ENCODE measurements around the gene TXN2.

Gene TXN2

GRCh38 chr22:36469094-36469710 is 12.2 kb downstream of the TXN2 start:
- no peak for TF ChIP-seq CTCF (IDR thresholded peaks at IDR 0.05; ENCODE audit: low read depth, low read length)
- H3K4me3 ChIP-seq (ENCODE audit: low read depth, low read length): no peak overlapping the region

DNA sequence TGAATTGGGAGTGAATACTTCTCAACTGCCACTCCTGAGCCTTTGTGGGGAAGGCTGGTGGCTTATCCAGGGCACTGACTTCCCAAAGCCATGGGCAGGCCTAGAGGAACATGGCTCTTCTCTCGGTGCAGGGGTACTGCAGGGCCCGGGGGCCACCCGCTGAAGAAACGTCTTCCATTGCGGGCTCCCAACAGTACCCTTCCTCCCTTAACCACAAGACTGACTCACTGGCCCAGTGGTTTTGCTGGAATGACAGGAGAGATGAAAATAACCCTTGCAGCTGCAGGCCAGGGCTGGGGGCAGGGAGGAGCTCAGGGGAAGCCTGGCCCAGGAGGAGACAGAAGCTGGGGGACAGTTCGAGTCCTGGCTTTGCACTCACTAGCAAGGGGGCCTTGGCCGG is 13.5 kb downstream of the TXN2 start:
- H3K4me3 ChIP-seq (ENCODE audit: low read depth, low read length): peak overlapping the region; percentile 27; the same call in 1 of the 2 replicates
- no peak for TF ChIP-seq CTCF (IDR thresholded peaks at IDR 0.05; ENCODE audit: low read depth, low read length)

DNA sequence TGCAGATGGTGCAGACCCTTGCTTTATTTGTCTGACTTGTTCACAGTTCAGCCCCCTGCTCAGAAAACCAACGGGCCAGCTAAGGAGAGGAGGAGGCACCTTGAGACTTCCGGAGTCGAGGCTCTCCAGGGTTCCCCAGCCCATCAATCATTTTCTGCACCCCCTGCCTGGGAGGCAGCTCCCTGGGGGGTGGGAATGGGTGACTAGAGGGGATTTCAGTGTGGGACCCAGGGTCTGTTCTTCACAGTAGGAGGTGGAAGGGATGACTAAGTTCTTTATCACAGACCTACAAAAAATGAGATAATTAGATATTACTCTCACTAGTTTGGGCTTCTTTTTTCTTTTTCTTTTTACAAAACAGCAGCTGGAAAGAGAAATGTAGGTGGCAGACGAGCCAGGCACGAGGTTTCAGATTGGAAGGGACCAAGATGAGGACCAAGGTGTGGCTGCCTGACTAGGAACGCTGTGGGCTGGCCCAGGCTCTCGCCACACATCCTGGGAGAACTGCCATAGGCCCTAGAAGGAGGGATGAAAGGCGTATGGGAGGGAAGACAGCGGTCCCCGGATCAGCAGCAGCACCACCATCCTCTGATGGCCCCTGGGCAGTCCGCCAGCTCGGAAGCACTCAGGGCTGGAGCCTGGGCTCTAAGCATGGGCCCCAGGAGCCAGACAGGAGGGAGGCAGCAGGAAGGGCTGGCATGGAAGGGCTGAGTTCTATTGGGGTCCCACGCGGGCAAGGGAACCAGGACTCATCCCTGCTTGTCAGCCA is 14.2 kb downstream of the TXN2 start:
- TF ChIP-seq CTCF (IDR thresholded peaks at IDR 0.05; ENCODE audit: low read depth, low read length): no peak
- peak overlapping the region; percentile 27; the same call in 1 of the 2 replicates for H3K4me3 ChIP-seq (ENCODE audit: low read depth, low read length)

GRCh38 chr22:36466258-36466657 is 15.2 kb downstream of the TXN2 start:
- no peak for TF ChIP-seq CTCF (IDR thresholded peaks at IDR 0.05; ENCODE audit: low read depth, low read length)
- H3K4me3 ChIP-seq (ENCODE audit: low read depth, low read length): no peak overlapping the region

- no peak overlapping the region for H3K4me3 ChIP-seq (ENCODE audit: low read depth, low read length)
- TF ChIP-seq CTCF (IDR thresholded peaks at IDR 0.05; ENCODE audit: low read depth, low read length): no peak
These were observed 16.0 kb downstream of the TXN2 start for GRCh38 chr22:36465232-36466021.

DNA sequence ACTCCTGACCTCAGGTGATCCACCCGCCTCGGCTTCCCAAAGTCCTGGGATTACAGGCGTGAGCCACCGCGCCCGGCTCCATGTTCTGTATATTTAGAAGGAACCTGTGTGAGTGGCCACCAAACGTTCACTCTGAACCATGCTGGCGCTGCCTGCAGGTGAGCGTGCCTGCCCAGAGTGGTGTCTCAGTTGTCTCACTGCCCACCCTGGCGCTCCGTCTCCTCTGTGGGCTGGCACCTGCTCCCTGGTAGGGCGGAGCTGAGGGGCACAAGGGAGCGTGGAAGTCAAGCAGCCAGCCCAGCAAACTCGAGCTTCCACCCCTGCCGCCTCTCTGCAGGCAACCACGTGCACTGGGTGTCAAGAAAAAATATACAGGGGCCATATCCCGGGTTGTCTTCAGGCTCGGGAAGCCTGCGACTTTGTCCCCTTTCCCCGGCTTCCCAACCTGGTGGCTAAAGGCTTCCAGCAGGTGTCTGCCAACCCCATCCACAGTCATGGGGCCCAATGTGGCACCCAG is 16.7 kb downstream of the TXN2 start:
- H3K4me3 ChIP-seq (ENCODE audit: low read depth, low read length): no peak overlapping the region
- TF ChIP-seq CTCF (IDR thresholded peaks at IDR 0.05; ENCODE audit: low read depth, low read length): no peak

Measured in WI38 (cell line).